ENCODE measurements around the gene TRIM49. TPM values are rescaled to one million over a fixed set of nuclear protein-coding genes. Genes with fewer than 3 reads are reported as not detected.
"Not testable (repeated sequence)": the region's sequence is repeated elsewhere in the genome, so short reads cannot be mapped to it uniquely, and the experiment has no call there.

TRIM49 gene
- not detected for total RNA-seq
- long read RNA-seq, result 0 reads

GRCh38 chr11:89808475-89808874, at the start of gene TRIM49:
Gene TRIM49, minus strand, starts transcription at chr11:89808575. Its CDS starts 4,106 bp downstream, at chr11:89804469.
- intact Hi-C loops (cut with DNase I, micrococcal nuclease); DNase-seq; ATAC-seq: not testable (repeated sequence)

DNA sequence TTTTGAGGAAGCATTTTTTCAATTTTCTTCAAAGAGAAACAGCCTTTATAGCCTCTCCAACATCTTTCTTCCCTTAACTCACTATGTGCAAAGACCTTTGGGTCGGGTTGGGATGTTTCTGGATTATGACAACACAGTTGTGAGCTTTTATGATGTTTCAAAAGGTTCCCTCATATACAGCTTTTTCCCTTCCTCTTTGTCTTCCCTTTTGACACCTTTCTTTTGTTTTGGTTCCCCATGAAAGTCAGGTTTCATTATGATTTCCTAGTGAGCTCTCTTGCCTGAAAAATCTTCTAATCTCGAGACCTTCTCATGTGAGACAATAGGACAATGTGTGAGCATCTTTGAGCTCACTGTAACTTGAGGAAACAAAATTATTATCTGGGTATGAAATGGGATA, 18.3 kb upstream of the TRIM49 start:
- DNase-seq; ATAC-seq; intact Hi-C loops (cut with DNase I, micrococcal nuclease): not testable (repeated sequence)

DNA sequence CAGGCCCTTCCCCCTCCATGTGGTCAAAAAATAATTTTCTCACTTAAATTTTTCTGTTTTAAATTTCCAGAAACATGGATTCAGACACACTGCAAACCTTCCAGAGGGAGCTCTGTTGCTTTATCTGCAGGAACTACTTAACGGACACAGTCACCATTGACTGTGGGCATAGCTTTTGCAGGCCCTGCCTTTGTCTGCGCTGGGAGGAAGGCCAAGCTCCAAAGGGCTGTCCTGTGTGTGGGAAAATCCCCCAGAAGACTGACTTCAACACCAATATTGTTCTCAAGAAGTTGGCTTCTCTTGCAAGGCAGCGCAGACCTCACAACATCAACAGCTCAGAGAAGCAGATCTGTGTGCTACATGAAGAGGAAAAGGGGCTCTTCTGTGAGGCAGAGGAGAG, 11.6 kb upstream of the TRIM49 start:
- ATAC-seq; intact Hi-C loops (cut with DNase I, micrococcal nuclease); DNase-seq: not testable (repeated sequence)

- ATAC-seq; DNase-seq; intact Hi-C loops (cut with DNase I, micrococcal nuclease): not testable (repeated sequence)
Measured at GRCh38 chr11:89813535-89813934, 5.2 kb upstream of the TRIM49 start.

DNA sequence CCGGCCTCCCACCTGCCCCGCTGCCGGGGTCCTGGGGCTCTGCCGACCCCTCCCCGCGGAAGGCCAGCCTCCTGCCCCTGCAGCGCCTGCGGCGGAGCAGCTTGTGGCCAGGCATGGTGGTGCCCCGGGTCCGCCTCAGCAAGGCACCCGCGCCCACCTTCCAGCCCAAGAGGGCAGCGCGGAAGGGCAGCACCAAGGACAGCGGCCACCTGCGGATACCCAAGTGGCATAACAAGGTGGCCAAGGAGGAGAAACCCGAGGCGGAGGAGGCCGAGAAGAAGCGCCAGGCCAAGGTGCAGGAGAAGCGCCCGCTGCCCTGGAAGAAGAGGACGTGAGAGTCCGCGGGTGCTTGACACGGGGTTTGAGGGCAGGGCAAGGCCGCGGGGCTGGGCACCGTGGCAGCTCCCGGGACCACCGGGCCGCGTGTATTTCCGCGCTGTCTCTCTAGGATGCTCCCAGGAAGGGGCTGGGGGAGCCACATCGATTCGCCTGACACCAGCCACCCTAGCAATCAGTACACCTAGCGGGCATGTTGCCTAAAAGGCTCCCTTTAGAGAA, 20.8 kb downstream of the TRIM49 start:
- intact Hi-C loops (cut with DNase I, micrococcal nuclease); ATAC-seq; DNase-seq: not testable (repeated sequence)

DNA sequence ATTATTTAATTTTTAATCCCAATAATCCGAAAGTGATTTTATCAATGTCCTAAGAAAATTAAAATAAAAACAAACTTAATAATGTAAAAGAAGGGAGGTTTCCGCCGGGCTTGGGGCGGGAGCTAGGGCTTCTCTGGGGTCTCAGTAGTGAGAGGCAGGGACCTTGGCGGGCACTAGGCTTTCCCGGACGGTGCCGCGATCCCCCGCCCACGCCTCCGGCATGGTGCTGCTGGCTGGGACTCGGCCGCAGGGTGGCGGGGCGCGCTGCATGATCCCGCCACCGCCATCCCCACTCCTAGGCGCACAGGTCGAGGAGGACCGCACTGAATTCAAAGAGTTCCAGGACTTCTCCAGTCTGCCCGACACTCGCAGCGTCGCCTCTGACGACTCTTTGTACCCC, 22.6 kb downstream of the TRIM49 start:
- intact Hi-C loops (cut with DNase I, micrococcal nuclease); ATAC-seq; DNase-seq: not testable (repeated sequence)

DNA sequence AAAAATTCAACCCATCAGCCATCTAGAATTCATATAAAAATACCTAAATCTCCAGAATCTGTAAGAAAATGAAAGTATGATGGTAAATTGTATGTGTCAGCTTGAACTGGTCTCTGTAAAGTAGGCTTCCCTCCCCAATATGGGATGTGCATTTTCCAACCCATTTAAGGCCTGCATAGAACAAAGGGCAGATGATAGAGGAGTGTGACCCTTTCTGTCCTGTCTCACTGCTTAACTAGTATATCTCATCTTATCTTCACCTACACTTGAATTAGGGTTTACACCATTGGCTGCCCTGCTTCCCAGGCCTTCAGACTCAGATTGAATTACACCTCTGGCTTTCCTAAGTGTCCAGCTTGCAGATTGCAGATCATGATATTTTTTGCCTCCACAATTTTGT, 57.6 kb downstream of the TRIM49 start:
- DNase-seq; intact Hi-C loops (cut with DNase I, micrococcal nuclease); ATAC-seq: not testable (repeated sequence)

Other genes with a start within 250 kb of the TRIM49 start
- not detected for gene TRIM77, start 98.3 kb downstream of the TRIM49 start, total RNA-seq
- gene TRIM64B, start 69.9 kb upstream of the TRIM49 start, total RNA-seq, result not detected
- not detected for gene TRIM49D1, start 113.7 kb upstream of the TRIM49 start, total RNA-seq
- gene TRIM49D2, start 115.5 kb upstream of the TRIM49 start, total RNA-seq, result not detected
- gene TRIM64, start 157.5 kb upstream of the TRIM49 start, total RNA-seq, result not detected
- not detected for gene TRIM49C, start 222.5 kb upstream of the TRIM49 start, total RNA-seq

All from left colon (tissue), 2 donors.